ENCODE measurements around the gene ST14.
"Not testable (repeated sequence)": the region's sequence is repeated elsewhere in the genome, so short reads cannot be mapped to it uniquely, and the experiment has no call there.

ST14 gene

DNA sequence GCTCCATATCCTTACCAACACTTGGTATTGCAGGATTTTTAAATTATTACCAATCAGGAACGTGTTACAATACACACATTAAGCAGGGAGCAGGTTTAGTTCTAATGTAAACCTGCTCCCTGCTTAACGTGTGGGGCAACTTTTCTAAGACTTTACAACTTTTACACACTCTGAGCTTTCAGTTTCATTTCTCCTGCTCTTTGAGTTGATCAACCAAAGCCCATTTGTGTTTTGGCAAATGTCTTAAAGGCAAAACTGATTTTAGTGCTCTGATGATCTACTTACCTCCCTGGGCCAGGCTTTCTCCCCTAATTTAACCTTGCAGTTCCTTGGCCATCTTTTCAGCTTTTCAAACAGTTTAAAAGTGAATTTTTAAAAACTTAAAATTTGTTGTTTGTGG, 84.2 kb downstream of the ST14 start:
- DNase-seq = no peak

DNA sequence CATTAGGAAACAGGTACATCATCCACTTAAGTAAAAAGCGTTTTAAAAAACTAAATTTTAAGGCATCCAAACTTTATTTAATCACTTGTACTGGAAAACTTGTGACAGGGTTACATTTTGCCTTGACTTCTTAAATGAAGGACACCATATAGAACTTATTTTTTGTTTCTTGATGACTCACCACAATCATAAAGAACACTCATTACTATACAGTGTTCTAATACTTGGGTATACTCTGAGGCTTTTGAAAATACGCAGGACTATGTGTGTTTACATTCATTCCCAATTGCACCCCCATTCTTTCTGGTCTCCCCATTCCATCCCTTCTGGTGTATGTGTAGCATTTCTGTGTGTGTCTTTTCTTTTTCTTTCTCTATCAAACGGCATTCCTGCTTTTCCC, 85.3 kb downstream of the ST14 start:
- no peak for DNase-seq

DNA sequence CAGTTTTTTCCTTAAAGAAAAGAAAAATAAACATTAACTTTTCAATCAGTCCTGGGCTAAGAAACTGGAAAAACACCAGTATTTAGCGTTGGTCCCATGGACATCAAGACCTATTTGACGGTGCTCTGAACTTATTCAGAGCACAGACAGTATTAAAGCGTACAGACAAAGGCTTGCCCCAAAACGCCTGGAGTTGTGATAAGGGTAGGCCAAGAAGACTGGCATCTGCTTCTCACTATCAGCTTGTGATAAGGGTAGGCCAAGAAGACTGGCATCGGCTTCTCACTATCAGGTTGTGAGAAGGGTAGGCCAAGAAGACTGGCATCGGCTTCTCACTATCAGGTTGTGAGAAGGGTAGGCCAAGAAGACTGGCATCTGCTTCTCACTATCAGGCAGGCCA, 85.8 kb downstream of the ST14 start:
- not testable (repeated sequence) for DNase-seq

DNA sequence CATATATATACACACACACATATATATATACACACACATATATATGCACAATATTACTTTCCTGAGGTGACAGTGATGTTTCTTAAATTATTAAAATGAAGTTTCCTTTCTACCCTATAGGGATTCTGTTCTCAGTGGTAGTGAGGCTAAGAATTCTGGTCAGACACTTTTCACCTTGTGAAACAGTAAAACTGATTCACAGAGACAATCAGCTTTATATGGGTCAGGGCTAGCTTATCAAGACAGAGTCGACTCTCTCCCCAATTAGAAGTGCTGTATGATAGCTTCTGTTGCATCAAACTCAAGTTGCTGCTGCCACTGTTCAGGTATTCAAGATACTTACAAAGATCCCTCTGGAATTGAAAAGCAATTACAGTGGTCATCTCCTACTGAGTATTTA, 86.7 kb downstream of the ST14 start:
- DNase-seq = no peak

DNA sequence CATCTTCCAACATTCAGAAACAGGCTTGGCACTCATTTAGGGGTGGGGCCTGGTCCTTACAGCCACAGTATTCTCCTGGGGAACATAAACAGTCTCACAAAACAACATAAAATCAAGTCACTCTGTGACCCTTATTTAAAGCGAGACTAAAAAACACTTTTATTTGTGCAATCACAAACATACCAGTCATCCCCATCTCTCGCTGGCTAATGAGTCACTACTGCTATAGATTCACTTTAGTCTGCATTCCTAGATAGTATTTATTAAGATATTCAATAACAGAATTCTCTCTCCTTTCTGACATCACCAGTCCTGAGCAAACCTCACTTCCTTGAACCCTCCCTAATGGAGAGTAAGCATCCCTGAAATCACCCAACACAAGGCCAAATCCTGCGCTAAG, 87.2 kb downstream of the ST14 start:
- DNase-seq = no peak

DNA sequence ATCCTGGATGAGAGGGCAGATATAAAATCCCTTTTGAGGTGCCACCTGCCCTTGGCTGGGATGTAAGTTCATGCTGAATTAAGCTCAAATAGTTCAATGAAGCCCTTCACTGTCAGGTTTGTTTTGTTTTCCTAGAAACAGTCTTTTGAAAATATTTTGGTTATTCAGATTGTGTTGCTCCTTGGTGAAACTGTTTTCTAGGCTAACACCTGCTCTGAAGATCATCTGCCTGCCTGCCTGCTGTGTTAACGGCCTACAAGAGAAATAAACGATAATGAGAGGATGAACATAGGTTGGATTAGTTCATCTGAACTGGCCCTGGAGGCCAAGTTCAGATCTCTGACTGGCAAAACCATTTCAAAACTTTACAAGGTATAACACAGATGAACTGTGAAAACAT, 87.7 kb downstream of the ST14 start:
- no peak for DNase-seq

DNA sequence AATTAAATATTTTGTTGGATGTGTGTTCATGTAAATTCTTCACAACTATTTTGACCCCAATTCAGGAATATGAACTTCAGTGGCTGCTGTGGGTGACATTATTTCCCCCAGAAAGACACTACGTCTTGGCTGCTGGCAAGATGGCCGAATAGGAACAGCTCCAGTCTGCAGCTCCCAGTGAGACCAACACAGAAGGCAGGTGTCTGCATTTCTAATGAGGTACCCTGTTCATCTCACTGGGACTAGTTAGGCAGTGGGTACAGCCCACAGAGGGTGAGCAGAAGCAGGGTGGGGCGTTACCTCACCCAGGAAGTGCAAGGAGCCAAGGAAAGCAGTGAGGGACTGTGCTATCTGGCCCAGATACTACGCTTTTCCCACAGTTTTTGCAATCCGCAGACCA, 89.8 kb downstream of the ST14 start:
- no peak for DNase-seq

DNA sequence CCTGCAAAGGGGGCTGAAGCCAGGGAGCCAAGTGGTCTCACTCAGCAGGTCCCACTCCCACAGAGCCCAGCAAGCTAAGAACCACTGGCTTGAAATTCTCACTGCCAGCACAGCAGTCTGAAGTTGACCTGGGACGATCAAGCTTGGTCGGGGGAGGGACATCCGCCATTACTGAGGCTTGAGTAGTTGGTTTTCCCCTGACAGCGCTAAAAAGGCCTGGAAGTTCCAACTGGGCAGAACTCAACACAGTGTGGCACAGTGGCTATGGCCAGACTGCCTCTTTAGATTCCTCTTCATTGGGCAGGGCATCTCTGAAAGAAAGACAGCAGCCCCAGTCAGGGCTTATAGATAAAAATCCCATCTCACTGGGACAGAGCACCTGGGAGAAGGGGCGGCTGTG, 90.3 kb downstream of the ST14 start:
- not testable (repeated sequence) for DNase-seq

DNA sequence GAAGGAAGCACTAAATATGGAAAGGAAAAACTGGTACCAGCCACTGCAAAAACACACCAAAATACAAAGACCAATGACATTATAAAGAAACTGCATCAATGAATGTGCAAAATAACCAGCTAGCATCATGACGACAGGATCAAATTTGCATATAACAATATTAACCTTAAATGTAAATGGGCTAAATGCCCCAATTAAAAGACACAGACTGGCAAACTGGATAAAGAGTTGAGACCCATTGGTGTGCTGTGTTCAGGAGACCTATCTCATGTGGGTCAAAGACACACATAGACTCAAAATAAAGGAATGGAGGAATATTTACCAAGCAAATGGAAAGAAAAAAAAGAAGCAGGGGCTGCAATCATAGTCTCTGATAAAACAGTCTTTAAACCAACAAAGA, 92.2 kb downstream of the ST14 start:
- not testable (repeated sequence) for DNase-seq
